AG10803 (cell line): ENCODE data around the gene AP1S3.

Experiments used
- DNase-seq: peaks from one replicate; pipeline ENCODE4 v3.0.0; 2010; ENCODE audit warnings: low read depth
- H3K4me3 ChIP-seq: 2 replicates; pipeline ENCODE4 v1.5.1; 2011; ENCODE audit warnings: mild to moderate bottlenecking, low read length, control low read depth
- CTCF ChIP-seq: conservative IDR thresholded peaks from 2 replicates; pipeline ENCODE4 v1.5.1; 2011; ENCODE audit warnings: mild to moderate bottlenecking, low read length, control low read depth, inconsistent platforms

Gene AP1S3

GRCh38 chr2:223747392-223748042 is 89.9 kb downstream of the AP1S3 start:
- no peak for DNase-seq
- H3K4me3 ChIP-seq = no peak overlapping the region
- no peak for TF ChIP-seq CTCF

GRCh38 chr2:223746611-223747010 is 90.8 kb downstream of the AP1S3 start:
- no peak for TF ChIP-seq CTCF
- DNase-seq = no peak
- H3K4me3 ChIP-seq = no peak overlapping the region

- no peak for TF ChIP-seq CTCF
- H3K4me3 ChIP-seq = no peak overlapping the region
- DNase-seq = no peak
Measured at GRCh38 chr2:223744580-223744979, 92.8 kb downstream of the AP1S3 start.

- H3K4me3 ChIP-seq = no peak overlapping the region
- no peak for DNase-seq
- no peak for TF ChIP-seq CTCF
Measured at GRCh38 chr2:223740679-223741078, 96.7 kb downstream of the AP1S3 start.

GRCh38 chr2:223737207-223737606 is 100.2 kb downstream of the AP1S3 start:
- DNase-seq = no peak
- H3K4me3 ChIP-seq = no peak overlapping the region
- TF ChIP-seq CTCF = no peak

GRCh38 chr2:223736488-223736887 is 100.9 kb downstream of the AP1S3 start:
- no peak for TF ChIP-seq CTCF
- no peak overlapping the region for H3K4me3 ChIP-seq
- no peak for DNase-seq

- H3K4me3 ChIP-seq = no peak overlapping the region
- TF ChIP-seq CTCF = no peak
- DNase-seq = peak; percentile 81
Measured at GRCh38 chr2:223735659-223736244, 101.6 kb downstream of the AP1S3 start.
